Kasumi-1 (cell line): ENCODE results near the gene SMCO4.
"Not testable (repeated sequence)": the region's sequence is repeated elsewhere in the genome, so short reads cannot be mapped to it uniquely, and the experiment has no call there.

Source experiments
- DNase-seq, 2 experiments: peaks; one replicate each; lab custom pipeline; 2025; lab: John Stamatoyannopoulos, UW

The SMCO4 gene

DNA sequence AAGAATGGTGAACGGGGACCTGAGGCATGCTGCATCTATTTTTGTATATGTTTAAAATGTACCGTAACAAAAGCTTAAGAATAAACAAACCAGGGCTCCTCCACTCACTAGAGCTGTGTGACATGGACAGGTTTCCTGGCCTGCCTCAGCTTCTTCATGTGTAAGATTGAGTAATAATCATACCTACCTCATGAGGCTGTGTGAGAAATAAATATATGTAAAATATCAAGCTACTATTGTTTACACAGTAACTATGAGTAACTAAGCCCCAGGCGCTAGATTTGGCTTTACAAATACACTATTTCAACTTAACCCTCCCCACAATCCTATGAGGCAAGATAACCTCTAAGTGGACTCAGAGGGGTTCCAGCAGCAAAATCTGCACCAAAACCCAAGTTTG is 66.4 kb downstream of the SMCO4 start:
- no peak for DNase-seq

DNA sequence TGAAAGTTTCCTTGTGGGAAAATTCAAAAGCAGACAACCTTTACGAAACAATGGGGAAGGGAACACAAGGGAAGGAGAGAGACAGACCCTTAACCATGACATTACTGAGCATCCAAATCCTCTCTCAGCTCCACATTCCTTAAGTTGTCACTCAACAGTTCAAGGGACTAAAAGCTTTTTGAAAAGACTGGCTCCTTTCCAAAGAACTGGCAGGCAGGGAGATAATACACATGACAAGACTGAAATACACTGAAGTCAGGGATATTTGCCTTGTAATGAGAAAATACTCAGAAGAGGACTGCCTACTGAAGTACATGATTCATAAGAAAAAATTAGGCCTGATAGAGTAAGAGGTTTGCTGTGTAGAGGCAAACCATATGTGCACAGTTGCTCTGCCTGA is 69.1 kb downstream of the SMCO4 start:
- no peak for DNase-seq

DNA sequence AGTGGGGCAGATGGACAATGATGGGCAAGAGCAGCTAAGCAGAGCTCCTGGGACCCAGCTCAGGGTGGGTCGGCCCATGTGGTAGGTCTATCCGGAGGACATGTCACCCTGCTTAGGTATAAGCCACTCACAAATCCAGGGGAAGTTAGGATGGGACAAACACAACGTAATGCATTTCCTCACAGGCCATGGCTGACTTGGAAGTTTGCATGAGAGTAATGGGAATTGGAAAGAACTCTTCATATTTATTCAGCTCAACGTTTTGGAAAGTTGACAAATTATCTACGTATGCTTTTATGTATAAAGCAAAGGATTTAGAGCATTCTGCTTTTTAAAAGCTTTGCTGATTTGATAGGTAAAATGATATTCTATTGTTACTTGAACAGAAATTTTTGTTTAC is 74.9 kb downstream of the SMCO4 start:
- DNase-seq, result no peak

GRCh38 chr11:93467054-93467453 is 76.1 kb downstream of the SMCO4 start:
- no peak for DNase-seq

DNA sequence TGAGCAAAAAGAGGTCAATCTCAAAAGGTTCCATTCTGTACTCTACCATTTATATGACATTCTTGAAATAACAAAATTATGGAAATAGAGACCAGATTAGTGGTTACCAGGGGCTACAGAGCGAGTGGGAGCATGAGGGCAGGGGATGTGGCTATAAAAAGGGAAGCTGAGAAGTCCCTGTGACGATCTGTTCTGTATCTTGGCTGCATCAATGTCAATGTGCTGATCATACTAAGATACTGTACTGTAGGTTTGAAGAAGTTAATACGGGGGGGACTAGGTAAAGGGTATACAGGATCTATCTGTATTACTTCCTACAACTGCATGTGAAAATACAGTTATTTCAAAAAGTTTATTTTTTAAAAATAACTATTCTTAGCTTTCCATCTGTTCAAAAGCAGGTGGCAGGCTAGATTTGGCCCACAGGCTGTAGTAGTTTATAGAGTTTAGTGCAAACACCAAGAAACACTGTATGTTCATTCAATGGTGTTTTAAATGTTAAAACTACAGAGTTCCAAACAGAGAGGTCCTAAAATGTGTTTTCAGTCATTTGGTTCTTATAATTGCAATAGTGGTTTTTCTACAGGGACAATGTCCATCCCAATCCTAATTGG is 78.2 kb downstream of the SMCO4 start:
- DNase-seq, result peak; percentile 23 to 43

DNA sequence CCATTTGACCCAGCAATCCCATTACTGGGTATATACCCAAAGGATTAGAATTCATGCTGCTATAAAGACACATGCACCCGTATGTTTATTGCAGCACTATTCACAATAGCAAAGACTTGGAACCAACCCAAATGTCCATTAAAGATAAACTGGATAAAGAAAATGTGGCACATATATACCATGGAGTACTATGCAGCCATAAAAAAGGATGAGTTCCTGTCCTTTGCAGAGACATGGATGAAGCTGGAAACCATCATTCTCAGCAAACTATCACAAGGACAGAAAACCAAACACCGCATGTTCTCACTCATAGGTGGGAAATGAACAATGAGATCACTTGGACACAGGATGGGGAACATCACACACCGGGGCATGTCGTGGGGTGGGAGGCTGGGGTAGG is 79.5 kb downstream of the SMCO4 start:
- not testable (repeated sequence) for DNase-seq

- no peak for DNase-seq
Observed at GRCh38 chr11:93458286-93458685, 84.9 kb downstream of the SMCO4 start.

GRCh38 chr11:93444617-93445073 is 98.5 kb downstream of the SMCO4 start:
- no peak for DNase-seq

DNA sequence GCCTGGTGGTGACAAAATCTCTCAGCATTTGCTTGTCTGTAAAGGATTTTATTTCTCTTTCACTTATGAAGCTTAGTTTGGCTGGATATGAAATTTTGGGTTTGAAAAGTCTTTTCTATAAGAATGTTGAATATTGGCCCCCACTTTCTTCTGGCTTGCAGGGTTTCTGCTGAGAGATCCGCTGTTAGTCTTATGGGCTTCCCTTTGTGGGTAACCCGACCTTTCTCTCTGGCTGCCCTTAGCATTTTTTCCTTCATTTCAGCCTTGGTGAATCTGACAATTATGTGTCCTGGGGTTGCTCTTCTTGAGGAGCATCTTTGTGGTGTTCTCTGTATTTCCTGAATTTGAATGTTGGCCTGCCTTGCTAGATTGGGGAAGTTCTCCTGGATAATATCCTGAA is 100.0 kb downstream of the SMCO4 start:
- not testable (repeated sequence) for DNase-seq

DNA sequence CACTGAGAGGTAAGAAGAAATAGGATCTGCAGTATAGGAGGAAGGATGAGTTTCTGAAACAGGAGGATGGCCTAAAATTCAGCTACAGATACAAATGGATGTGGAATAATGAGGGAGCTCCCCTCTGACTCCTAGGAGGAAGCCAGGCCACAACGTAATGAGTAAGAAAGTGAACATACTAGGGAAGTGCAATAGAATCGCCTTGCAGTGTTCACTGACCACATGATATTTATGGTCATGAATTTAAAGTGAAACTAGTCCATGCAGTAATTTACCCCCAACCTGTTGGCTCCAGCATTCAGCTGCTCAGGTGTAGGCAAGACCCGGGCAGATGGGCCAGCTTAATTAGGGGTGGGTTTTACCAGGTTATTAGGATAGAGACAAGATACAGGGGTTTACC is 110.9 kb downstream of the SMCO4 start:
- no peak for DNase-seq
